ENCODE measurements around the gene CDAN1.

DNA sequence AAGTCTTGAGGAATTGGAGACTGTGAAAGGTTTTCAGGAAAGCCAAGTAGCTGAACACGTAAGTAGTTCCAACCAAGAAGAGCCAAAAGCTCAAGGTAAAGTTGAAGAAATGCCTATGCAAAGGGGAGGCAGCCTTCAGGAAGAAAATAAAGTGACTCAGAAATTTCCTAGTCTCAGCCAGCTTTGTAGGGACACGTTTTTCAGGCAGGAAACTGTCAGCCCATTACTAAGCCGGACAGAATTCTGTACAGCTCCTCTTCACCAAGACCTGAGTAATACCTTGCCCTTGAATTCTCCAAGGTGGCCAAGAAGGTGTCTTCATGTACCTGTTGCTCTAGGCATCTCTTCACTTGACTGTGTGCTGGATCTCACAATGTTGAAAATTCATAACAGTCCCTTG, 48.6 kb downstream of the CDAN1 start:
- TF ChIP-seq, protein P1, sequence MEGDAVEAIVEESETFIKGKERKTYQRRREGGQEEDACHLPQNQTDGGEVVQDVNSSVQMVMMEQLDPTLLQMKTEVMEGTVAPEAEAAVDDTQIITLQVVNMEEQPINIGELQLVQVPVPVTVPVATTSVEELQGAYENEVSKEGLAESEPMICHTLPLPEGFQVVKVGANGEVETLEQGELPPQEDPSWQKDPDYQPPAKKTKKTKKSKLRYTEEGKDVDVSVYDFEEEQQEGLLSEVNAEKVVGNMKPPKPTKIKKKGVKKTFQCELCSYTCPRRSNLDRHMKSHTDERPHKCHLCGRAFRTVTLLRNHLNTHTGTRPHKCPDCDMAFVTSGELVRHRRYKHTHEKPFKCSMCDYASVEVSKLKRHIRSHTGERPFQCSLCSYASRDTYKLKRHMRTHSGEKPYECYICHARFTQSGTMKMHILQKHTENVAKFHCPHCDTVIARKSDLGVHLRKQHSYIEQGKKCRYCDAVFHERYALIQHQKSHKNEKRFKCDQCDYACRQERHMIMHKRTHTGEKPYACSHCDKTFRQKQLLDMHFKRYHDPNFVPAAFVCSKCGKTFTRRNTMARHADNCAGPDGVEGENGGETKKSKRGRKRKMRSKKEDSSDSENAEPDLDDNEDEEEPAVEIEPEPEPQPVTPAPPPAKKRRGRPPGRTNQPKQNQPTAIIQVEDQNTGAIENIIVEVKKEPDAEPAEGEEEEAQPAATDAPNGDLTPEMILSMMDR (conservative IDR thresholded peaks at IDR 0.05; ENCODE audit: low read length): no peak
- TF ChIP-seq EZH2phosphoT487 (IDR thresholded peaks at IDR 0.05; ENCODE audit: borderline replicate concordance): no peak
